Measurements from ENCODE around the gene SCEL.
"Not testable (repeated sequence)": the region's sequence is repeated elsewhere in the genome, so short reads cannot be mapped to it uniquely, and the experiment has no call there.

- not testable (repeated sequence) for TF ChIP-seq CTCF, POLR2A (IDR thresholded peaks at IDR 0.05)
Measured at GRCh38 chr13:77662301-77662700, 126.8 kb downstream of the SCEL start.
